ENCODE data around the gene ANO9. TPM values are rescaled to one million over a fixed set of nuclear protein-coding genes. Genes with fewer than 3 reads are reported as not detected.

Gene ANO9
- total RNA-seq, 1 donor, result not detected

DNA sequence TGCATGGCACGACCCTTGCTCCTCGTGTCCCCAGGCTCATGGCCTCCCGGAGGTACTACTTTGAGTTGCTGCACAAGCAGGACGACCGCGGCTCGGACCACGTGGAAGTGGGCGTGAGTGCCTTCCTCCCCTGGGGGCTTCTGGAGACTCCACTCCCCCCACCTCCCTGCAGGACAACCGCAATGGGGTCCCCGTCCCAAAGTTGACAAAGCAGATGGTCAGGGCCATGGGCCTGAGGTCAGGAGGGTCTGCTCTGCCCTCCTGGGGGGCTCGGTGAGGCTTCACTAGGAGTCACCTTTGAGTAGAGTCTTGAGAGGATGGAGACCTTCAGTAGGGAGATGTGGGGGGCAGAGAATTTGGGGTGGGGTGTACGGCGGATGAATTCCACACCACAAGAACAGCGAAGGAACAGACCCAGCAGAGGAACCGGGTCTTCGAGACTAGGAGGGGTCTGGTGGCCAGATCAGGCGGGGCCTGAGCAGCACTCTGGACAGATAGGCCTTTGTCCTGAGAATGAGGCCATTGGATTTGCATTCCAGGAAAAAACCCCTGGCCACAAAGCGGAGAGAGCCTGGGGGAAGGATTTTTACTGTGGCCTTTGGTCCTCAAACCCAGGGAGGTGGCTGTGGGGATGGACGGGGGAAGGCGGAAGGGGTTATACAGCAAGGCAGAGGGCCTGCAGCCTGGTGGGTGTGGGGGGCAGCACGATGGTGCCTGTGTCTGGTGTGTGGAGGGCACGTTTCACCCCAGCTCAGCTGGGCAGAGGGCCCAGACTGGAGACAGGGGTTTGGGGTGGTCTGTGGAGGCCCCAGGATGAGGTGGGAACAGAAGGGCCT is 67.9 kb downstream of the ANO9 start:
- H3K79me2 ChIP-seq (ENCODE audit: insufficient read depth, low read length), result no peaks in the 10 kb centered on the region
- H2AFZ ChIP-seq (ENCODE audit: low read length), result no peak overlapping the region
- no peak overlapping the region for H3K4me3 ChIP-seq (ENCODE audit: insufficient read depth, low read length)
- peak; percentile 82 for DNase-seq (ENCODE audit: insufficient read length, low spot score, missing footprints)
- TF ChIP-seq, protein P1, sequence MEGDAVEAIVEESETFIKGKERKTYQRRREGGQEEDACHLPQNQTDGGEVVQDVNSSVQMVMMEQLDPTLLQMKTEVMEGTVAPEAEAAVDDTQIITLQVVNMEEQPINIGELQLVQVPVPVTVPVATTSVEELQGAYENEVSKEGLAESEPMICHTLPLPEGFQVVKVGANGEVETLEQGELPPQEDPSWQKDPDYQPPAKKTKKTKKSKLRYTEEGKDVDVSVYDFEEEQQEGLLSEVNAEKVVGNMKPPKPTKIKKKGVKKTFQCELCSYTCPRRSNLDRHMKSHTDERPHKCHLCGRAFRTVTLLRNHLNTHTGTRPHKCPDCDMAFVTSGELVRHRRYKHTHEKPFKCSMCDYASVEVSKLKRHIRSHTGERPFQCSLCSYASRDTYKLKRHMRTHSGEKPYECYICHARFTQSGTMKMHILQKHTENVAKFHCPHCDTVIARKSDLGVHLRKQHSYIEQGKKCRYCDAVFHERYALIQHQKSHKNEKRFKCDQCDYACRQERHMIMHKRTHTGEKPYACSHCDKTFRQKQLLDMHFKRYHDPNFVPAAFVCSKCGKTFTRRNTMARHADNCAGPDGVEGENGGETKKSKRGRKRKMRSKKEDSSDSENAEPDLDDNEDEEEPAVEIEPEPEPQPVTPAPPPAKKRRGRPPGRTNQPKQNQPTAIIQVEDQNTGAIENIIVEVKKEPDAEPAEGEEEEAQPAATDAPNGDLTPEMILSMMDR (IDR thresholded peaks at IDR 0.05; ENCODE audit: extremely low read depth, low read depth, low read length), result no peak
- no peaks in the 10 kb centered on the region for H3K4me1 ChIP-seq (ENCODE audit: insufficient read depth, low read length)
- H4K20me1 ChIP-seq (ENCODE audit: insufficient read depth, low read length), result no peaks in the 10 kb centered on the region
- H3K36me3 ChIP-seq (ENCODE audit: insufficient read depth, low read length), result no peaks in the 10 kb centered on the region
- no peak overlapping the region for H3K4me2 ChIP-seq (ENCODE audit: insufficient read depth, low read length)
- H3K27ac ChIP-seq (ENCODE audit: low read depth, low read length), result no peak overlapping the region
- H3K27me3 ChIP-seq (ENCODE audit: insufficient read depth, low read length), result peaks cover 14% of the 10 kb centered on the region
- H3K9me3 ChIP-seq (ENCODE audit: low read depth, low read length), result no peaks in the 10 kb centered on the region

- Histone ChIP-seq H3K27ac (ENCODE audit: low read depth, low read length) (no peak overlapping the region), H4K20me1 (ENCODE audit: insufficient read depth, low read length) (no peaks in the 10 kb centered on the region), H3K4me1 (ENCODE audit: insufficient read depth, low read length) (no peaks in the 10 kb centered on the region), H2AFZ (ENCODE audit: low read length) (no peak overlapping the region), H3K79me2 (ENCODE audit: insufficient read depth, low read length) (no peaks in the 10 kb centered on the region), H3K4me2 (ENCODE audit: insufficient read depth, low read length) (no peak overlapping the region), H3K9me3 (ENCODE audit: low read depth, low read length) (no peaks in the 10 kb centered on the region), H3K4me3 (ENCODE audit: insufficient read depth, low read length) (no peak overlapping the region), H3K36me3 (ENCODE audit: insufficient read depth, low read length) (no peaks in the 10 kb centered on the region), H3K27me3 (ENCODE audit: insufficient read depth, low read length) (peaks cover 20% of the 10 kb centered on the region)
- DNase-seq (ENCODE audit: insufficient read length, low spot score, missing footprints), result peak; percentile 77
- TF ChIP-seq, protein P1 (IDR thresholded peaks at IDR 0.05; ENCODE audit: extremely low read depth, low read depth, low read length), result no peak
Measured at GRCh38 chr11:372809-373715, 68.7 kb downstream of the ANO9 start.

- Histone ChIP-seq H3K9me3 (ENCODE audit: low read depth, low read length) (no peaks in the 10 kb centered on the region), H3K4me1 (ENCODE audit: insufficient read depth, low read length) (no peaks in the 10 kb centered on the region), H3K27me3 (ENCODE audit: insufficient read depth, low read length) (peaks cover 31% of the 10 kb centered on the region), H4K20me1 (ENCODE audit: insufficient read depth, low read length) (no peaks in the 10 kb centered on the region), H3K27ac (ENCODE audit: low read depth, low read length) (no peak overlapping the region), H3K36me3 (ENCODE audit: insufficient read depth, low read length) (no peaks in the 10 kb centered on the region), H3K4me3 (ENCODE audit: insufficient read depth, low read length) (no peak overlapping the region), H2AFZ (ENCODE audit: low read length) (no peak overlapping the region), H3K4me2 (ENCODE audit: insufficient read depth, low read length) (no peak overlapping the region), H3K79me2 (ENCODE audit: insufficient read depth, low read length) (no peaks in the 10 kb centered on the region)
- TF ChIP-seq, protein P1 (IDR thresholded peaks at IDR 0.05; ENCODE audit: extremely low read depth, low read depth, low read length), result no peak
- DNase-seq (ENCODE audit: insufficient read length, low spot score, missing footprints), result peak; percentile 88
Measured at GRCh38 chr11:371716-372590, 69.9 kb downstream of the ANO9 start.

Measured in osteoblast (primary cell).